Neural cell (in vitro differentiated cells): ENCODE measurements around the gene ARHGEF7.

Experiments used
- EP300 ChIP-seq: fragments of 450-650 bp; conservative IDR thresholded peaks from 2 replicates; pipeline ENCODE4 v1.6.1; 2014; ENCODE audit warnings: antibody characterized with exemption, mild to moderate bottlenecking, moderate library complexity; ENCODE audit not compliant: poor library complexity, severe bottlenecking
- EZH2 ChIP-seq: fragments of 200-600, 300-800 bp; shearing (Covaris generic), sonication (generic); IDR thresholded peaks from 2 replicates; pipeline ENCODE4 v1.6.1; 2014; ENCODE audit warnings: antibody characterized with exemption, low read length, borderline replicate concordance, mild to moderate bottlenecking; ENCODE audit not compliant: insufficient read depth, poor library complexity, severe bottlenecking
- POLR2AphosphoS5 ChIP-seq: IDR thresholded peaks from 2 replicates; pipeline ENCODE4 v1.6.1; 2012
- SMC3 ChIP-seq: fragments of 450-650 bp; conservative IDR thresholded peaks from 2 replicates; pipeline ENCODE4 v1.6.1; 2014; ENCODE audit warnings: antibody characterized with exemption, mild to moderate bottlenecking, moderate library complexity; ENCODE audit not compliant: poor library complexity
- TAF1 ChIP-seq: IDR thresholded peaks from 2 replicates; pipeline ENCODE4 v1.6.1; 2012; ENCODE audit warnings: low read depth
- TF ChIP-seq, protein P1 (sequence below): fragments of 450-650 bp; IDR thresholded peaks from 2 replicates; pipeline ENCODE4 v1.5.1; 2014; ENCODE audit warnings: antibody characterized with exemption, mild to moderate bottlenecking, moderate library complexity; ENCODE audit not compliant: poor library complexity, severe bottlenecking
- TF ChIP-seq, protein P2 (sequence below): IDR thresholded peaks from 2 replicates; pipeline ENCODE4 v1.6.1; 2012; ENCODE audit warnings: borderline replicate concordance

GRCh38 chr13:111122056-111122455, 6.9 kb downstream of the ARHGEF7 start:
- TF ChIP-seq TAF1 (no peak), SMC3 (no peak), EP300 (no peak), POLR2AphosphoS5 (no peak), EZH2 (no peak)
- TF ChIP-seq, protein P1, sequence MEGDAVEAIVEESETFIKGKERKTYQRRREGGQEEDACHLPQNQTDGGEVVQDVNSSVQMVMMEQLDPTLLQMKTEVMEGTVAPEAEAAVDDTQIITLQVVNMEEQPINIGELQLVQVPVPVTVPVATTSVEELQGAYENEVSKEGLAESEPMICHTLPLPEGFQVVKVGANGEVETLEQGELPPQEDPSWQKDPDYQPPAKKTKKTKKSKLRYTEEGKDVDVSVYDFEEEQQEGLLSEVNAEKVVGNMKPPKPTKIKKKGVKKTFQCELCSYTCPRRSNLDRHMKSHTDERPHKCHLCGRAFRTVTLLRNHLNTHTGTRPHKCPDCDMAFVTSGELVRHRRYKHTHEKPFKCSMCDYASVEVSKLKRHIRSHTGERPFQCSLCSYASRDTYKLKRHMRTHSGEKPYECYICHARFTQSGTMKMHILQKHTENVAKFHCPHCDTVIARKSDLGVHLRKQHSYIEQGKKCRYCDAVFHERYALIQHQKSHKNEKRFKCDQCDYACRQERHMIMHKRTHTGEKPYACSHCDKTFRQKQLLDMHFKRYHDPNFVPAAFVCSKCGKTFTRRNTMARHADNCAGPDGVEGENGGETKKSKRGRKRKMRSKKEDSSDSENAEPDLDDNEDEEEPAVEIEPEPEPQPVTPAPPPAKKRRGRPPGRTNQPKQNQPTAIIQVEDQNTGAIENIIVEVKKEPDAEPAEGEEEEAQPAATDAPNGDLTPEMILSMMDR: no peak
- TF ChIP-seq, protein P2, sequence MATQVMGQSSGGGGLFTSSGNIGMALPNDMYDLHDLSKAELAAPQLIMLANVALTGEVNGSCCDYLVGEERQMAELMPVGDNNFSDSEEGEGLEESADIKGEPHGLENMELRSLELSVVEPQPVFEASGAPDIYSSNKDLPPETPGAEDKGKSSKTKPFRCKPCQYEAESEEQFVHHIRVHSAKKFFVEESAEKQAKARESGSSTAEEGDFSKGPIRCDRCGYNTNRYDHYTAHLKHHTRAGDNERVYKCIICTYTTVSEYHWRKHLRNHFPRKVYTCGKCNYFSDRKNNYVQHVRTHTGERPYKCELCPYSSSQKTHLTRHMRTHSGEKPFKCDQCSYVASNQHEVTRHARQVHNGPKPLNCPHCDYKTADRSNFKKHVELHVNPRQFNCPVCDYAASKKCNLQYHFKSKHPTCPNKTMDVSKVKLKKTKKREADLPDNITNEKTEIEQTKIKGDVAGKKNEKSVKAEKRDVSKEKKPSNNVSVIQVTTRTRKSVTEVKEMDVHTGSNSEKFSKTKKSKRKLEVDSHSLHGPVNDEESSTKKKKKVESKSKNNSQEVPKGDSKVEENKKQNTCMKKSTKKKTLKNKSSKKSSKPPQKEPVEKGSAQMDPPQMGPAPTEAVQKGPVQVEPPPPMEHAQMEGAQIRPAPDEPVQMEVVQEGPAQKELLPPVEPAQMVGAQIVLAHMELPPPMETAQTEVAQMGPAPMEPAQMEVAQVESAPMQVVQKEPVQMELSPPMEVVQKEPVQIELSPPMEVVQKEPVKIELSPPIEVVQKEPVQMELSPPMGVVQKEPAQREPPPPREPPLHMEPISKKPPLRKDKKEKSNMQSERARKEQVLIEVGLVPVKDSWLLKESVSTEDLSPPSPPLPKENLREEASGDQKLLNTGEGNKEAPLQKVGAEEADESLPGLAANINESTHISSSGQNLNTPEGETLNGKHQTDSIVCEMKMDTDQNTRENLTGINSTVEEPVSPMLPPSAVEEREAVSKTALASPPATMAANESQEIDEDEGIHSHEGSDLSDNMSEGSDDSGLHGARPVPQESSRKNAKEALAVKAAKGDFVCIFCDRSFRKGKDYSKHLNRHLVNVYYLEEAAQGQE: no peak
